Measurements from ENCODE around the gene DNAH5.

DNAH5 gene

DNA sequence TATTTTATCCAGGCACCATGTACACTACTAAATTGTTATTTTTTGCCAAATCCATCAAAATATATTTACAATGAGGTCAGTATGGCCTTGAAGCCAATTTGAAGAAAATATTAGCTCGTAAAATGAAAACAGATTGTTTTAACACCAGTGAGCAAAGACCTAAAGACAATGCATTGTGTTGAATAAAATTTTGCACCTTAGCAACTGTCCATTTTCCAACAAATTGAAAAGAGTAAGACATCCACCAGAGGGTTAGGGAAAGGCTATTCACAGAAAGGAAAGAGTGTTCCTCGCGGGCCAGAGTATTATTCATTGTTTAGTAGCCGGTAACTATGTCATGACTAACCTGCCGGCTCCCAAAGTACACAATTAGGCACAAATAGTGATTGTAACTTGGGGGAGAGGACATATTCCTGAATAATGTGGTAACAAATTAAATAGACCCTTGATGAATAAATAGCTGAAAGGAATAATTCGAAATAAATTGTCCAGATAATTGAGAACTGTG, 213.3 kb downstream of the DNAH5 start:
- no peak overlapping the region for H3K4me3 ChIP-seq (IDR thresholded peaks at IDR 0.05; ENCODE audit: insufficient read depth, low read depth, low read length)
- H3K36me3 ChIP-seq (ENCODE audit: insufficient read depth) = no peaks in the 10 kb centered on the region
- H3K9ac ChIP-seq = no peak overlapping the region
- H3K4me1 ChIP-seq (ENCODE audit: low read depth, poor library complexity, severe bottlenecking) = no peaks in the 10 kb centered on the region
- H3K27me3 ChIP-seq (ENCODE audit: insufficient read depth, low read depth) = no peaks in the 10 kb centered on the region
- no peak overlapping the region for H3K27ac ChIP-seq
- TF ChIP-seq, protein P1, sequence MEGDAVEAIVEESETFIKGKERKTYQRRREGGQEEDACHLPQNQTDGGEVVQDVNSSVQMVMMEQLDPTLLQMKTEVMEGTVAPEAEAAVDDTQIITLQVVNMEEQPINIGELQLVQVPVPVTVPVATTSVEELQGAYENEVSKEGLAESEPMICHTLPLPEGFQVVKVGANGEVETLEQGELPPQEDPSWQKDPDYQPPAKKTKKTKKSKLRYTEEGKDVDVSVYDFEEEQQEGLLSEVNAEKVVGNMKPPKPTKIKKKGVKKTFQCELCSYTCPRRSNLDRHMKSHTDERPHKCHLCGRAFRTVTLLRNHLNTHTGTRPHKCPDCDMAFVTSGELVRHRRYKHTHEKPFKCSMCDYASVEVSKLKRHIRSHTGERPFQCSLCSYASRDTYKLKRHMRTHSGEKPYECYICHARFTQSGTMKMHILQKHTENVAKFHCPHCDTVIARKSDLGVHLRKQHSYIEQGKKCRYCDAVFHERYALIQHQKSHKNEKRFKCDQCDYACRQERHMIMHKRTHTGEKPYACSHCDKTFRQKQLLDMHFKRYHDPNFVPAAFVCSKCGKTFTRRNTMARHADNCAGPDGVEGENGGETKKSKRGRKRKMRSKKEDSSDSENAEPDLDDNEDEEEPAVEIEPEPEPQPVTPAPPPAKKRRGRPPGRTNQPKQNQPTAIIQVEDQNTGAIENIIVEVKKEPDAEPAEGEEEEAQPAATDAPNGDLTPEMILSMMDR (conservative IDR thresholded peaks at IDR 0.05; ENCODE audit: low read depth, low read length) = no peak
- H2AFZ ChIP-seq (ENCODE audit: low read depth) = no peak overlapping the region
- H4K20me1 ChIP-seq (ENCODE audit: insufficient read depth) = no peaks in the 10 kb centered on the region
- no peak overlapping the region for H3K4me2 ChIP-seq
- no peaks in the 10 kb centered on the region for H3K79me2 ChIP-seq (ENCODE audit: insufficient read depth, low read depth)

DNA sequence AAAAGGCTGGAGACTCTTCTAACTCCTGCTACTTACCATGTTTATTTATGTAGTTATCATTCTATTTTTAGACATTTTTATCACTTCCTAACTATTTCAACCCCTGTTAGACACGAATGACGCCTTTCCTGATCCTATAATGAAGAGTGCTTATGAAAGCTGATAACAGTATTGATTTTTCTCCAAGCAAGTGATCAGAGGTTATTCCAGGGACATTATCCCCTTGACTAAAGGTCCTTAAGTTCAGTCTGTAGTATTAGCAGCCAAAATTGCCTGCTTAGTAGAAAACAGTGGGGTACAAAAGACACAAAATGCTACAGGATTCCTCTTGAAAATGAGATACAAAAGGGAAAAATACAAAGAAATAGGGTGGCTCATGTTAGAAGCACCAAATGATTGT, 235.6 kb downstream of the DNAH5 start:
- no peaks in the 10 kb centered on the region for H3K79me2 ChIP-seq (ENCODE audit: insufficient read depth, low read depth)
- no peak overlapping the region for H2AFZ ChIP-seq (ENCODE audit: low read depth)
- no peaks in the 10 kb centered on the region for H4K20me1 ChIP-seq (ENCODE audit: insufficient read depth)
- H3K4me1 ChIP-seq (ENCODE audit: low read depth, poor library complexity, severe bottlenecking) = no peaks in the 10 kb centered on the region
- H3K27me3 ChIP-seq (ENCODE audit: insufficient read depth, low read depth) = no peaks in the 10 kb centered on the region
- no peaks in the 10 kb centered on the region for H3K36me3 ChIP-seq (ENCODE audit: insufficient read depth)
- no peak overlapping the region for H3K9ac ChIP-seq
- TF ChIP-seq, protein P1 (conservative IDR thresholded peaks at IDR 0.05; ENCODE audit: low read depth, low read length) = no peak
- no peak overlapping the region for H3K27ac ChIP-seq
- H3K4me3 ChIP-seq (IDR thresholded peaks at IDR 0.05; ENCODE audit: insufficient read depth, low read depth, low read length) = no peak overlapping the region
- no peak overlapping the region for H3K4me2 ChIP-seq

DNA sequence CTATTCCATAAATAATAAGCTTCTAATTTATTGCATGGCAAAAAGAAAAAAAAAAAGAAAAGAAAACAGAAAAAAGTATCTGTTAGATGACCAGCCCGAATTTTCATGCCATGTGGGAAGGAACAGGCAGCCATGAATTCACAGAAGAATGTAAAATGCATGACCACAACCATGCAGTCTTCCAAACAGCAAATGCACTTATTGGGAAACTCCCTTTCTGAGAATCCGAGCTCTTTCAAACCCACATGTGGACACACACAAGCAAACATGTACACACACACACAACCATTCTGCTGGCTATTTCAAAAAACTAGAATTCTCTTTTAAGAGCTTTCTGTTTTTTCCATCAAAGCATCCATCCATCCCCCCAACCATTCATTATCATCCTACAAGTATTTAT, 236.1 kb downstream of the DNAH5 start:
- no peak overlapping the region for H3K4me2 ChIP-seq
- no peaks in the 10 kb centered on the region for H3K36me3 ChIP-seq (ENCODE audit: insufficient read depth)
- H3K9ac ChIP-seq = no peak overlapping the region
- no peaks in the 10 kb centered on the region for H3K4me1 ChIP-seq (ENCODE audit: low read depth, poor library complexity, severe bottlenecking)
- TF ChIP-seq, protein P1 (conservative IDR thresholded peaks at IDR 0.05; ENCODE audit: low read depth, low read length) = no peak
- no peaks in the 10 kb centered on the region for H3K27me3 ChIP-seq (ENCODE audit: insufficient read depth, low read depth)
- no peak overlapping the region for H3K27ac ChIP-seq
- H3K4me3 ChIP-seq (IDR thresholded peaks at IDR 0.05; ENCODE audit: insufficient read depth, low read depth, low read length) = no peak overlapping the region
- no peak overlapping the region for H2AFZ ChIP-seq (ENCODE audit: low read depth)
- H3K79me2 ChIP-seq (ENCODE audit: insufficient read depth, low read depth) = no peaks in the 10 kb centered on the region
- no peaks in the 10 kb centered on the region for H4K20me1 ChIP-seq (ENCODE audit: insufficient read depth)

DNA sequence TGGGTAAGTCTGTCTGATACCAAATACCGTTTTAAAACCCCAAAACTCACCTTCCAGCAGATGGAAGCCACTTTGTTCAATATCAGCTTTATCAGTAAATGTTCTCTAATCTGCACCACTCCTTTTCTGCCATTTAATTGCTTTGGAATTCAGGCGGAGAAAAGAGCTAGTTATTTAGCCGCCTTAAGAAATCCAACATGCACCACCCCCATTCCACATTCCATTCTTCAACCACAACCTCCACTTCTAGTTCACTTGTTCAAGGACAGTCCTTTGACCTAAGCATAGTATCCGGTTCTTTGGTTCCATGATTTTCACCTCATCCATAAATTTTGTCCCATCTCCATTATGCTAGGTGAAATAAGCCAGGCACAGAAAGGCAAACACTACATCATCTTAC, 240.1 kb downstream of the DNAH5 start:
- Histone ChIP-seq H3K9ac (no peak overlapping the region), H3K36me3 (ENCODE audit: insufficient read depth) (no peaks in the 10 kb centered on the region), H3K4me2 (no peak overlapping the region), H4K20me1 (ENCODE audit: insufficient read depth) (no peaks in the 10 kb centered on the region), H3K79me2 (ENCODE audit: insufficient read depth, low read depth) (no peaks in the 10 kb centered on the region), H3K4me3 (IDR thresholded peaks at IDR 0.05; ENCODE audit: insufficient read depth, low read depth, low read length) (no peak overlapping the region), H3K27me3 (ENCODE audit: insufficient read depth, low read depth) (no peaks in the 10 kb centered on the region), H3K27ac (no peak overlapping the region), H2AFZ (ENCODE audit: low read depth) (no peak overlapping the region), H3K4me1 (ENCODE audit: low read depth, poor library complexity, severe bottlenecking) (no peaks in the 10 kb centered on the region)
- TF ChIP-seq, protein P1 (conservative IDR thresholded peaks at IDR 0.05; ENCODE audit: low read depth, low read length) = no peak
